IPS DF 19.7 (cell line): Measurements from ENCODE around the gene PCBP3.

Experiments used
- DNase-seq: peaks from one replicate; pipeline ENCODE4 v3.0.0-alpha.2; 2013; ENCODE audit warnings: low read depth, low spot score

PCBP3 gene

DNA sequence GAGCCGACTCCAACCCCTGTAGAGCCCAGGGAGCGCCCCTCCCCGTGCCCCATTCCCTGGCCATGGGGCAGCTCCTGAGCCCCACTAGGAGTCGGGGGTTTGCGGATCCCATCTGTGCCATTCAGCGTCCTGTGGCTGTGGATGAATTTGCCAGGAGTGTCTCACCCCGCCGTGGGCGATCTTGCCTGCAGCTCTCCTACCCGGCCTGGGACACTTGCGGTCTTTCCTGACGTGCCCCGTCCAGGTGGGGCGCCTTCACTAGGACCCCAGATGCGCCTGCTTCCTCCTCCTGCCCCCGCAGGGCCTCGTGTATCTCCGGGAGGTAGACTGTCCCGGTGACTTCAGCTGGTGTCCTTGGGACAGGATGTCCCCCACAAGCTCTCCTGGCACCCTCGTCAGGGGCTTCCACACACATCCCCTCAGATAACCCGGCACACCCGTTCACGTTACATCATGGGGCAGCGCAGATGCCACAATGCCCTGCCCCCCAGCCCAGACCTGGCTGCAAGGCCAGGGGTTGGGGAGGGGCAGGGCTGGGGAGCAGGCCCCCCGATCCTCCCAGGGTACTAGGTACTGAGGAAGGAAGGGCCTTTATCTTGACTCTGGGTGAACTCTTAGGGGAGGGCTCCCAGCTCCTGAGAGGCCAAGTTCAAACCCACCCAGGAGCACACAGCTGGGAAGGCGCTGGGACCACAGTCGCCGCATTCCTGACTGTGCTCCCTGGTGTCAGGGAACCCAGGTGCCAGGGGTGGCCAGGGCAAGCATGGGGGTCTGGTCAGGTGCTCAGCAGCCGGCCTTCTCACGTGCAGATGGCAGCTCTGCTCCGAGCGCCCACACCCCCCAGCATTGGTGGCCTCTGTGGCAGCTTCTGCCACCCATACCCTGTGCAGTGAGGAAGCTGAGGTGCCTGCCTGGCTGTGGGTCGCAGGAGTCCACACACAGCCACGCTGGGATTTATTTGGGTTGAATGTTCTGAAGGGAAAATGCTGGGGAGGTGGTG, 284.6 kb downstream of the PCBP3 start:
- no peak for DNase-seq

DNA sequence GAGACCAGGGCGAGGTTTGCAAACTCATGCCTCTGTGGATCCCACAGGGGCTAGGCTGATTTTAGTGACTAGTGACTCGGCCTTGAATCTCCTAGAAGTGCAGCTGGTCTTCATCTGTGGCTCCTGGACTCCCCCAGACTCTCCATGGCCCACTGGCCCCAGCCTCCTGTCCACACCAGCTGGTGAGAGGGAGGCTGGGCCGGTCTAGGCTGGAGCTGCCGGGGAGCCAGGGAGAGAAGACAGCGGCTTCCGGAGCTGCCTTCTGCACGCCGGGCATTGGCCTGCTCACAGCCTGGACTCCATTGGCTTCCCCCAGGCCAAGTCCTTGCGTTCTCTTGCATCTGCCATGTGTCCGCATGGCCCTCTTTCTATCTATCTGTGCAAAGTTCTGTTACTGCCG, 285.9 kb downstream of the PCBP3 start:
- DNase-seq: no peak

DNA sequence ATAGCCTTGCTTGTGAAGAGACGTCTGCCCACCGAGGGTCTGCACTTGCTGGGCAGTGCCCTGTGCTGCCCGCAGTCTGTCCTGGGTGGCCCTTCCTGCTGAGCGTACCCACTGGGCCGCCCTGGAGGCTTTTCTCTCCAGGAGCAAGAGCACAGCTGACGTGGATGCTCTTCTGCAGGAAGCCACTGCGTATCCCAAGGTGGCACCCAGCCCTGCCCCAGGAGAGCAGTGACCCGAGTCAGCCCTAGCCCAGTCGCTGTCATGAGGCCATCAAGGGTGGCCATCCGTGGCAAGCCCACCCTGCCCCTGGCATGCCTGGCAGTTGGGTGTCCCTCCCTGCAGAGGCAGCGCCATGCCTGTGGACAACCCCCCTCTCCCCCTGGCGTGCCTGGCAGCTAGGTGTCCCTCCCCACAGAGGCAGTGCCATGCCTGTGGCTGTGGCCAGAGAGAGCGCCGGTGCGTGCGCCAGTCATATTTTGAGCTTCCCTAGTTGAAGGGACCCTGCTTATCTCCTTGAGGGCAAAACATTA, 286.8 kb downstream of the PCBP3 start:
- no peak for DNase-seq

GRCh38 chr21:45930792-45931191, 287.3 kb downstream of the PCBP3 start:
- DNase-seq: no peak

GRCh38 chr21:45931397-45931969, 288.0 kb downstream of the PCBP3 start:
- DNase-seq: no peak

GRCh38 chr21:45932922-45933502, 289.5 kb downstream of the PCBP3 start:
- DNase-seq: no peak

- DNase-seq: no peak
These were observed 290.6 kb downstream of the PCBP3 start for GRCh38 chr21:45934085-45934484.

- DNase-seq: no peak
These were observed 291.0 kb downstream of the PCBP3 start for GRCh38 chr21:45934554-45934953.

GRCh38 chr21:45935628-45936027, 292.1 kb downstream of the PCBP3 start:
- DNase-seq: peak; percentile 50

GRCh38 chr21:45937721-45938452, 294.4 kb downstream of the PCBP3 start:
- DNase-seq: no peak

GRCh38 chr21:45938453-45938755, 294.9 kb downstream of the PCBP3 start:
- no peak for DNase-seq

DNA sequence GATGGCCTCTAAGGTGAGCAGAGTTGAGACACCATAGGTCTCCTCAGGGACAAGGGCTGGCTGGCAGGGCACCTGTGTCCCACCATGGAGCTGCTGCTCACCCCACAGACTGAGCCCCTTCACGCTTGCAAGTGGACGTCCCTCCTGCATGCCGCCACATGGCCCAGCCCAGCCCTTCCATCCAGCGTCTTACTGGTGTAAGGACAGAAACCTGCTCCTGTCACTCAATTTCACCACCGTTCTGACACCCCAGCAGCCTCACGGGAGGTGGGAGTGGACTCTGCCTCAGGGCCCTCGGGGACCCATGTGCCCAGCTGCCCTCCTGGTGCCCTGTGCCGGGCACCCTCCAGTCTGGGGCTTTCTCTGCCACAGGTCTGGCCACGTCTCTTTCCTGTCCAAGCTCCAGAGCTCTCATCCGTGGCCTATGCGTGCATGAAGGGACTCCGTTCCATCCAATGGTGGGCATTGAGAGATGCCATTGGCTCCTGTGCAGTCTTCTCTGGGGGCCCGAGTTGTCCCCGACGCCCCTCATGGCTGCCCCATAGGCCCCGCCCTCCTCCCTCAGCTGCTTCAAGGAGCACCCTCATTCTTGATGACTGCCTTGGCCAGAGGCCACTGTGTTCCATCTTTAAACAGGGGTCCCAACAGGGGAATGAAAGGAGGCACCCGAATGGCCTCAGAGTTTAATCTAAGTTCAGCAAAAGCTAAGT, 295.4 kb downstream of the PCBP3 start:
- no peak for DNase-seq

GRCh38 chr21:45939521-45940045, 296.1 kb downstream of the PCBP3 start:
- no peak for DNase-seq

DNA sequence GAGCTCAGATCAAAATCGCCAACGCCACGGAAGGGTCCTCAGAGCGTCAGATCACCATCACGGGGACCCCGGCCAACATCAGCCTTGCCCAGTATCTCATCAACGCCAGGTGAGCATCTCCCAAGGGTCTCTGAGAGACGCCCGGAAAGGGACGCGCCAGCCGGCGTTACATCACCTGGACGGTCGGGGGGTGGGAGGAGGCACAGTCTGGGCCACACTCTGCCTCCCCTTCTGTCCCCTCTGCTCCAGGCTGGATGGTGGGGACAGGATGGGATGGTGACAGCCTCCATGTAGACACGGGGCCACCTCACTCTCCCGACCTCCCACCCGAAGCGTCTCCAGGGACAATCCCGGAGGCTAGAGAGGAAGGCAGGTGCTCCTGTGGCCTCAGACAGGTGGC, 296.6 kb downstream of the PCBP3 start:
- DNase-seq: no peak

DNA sequence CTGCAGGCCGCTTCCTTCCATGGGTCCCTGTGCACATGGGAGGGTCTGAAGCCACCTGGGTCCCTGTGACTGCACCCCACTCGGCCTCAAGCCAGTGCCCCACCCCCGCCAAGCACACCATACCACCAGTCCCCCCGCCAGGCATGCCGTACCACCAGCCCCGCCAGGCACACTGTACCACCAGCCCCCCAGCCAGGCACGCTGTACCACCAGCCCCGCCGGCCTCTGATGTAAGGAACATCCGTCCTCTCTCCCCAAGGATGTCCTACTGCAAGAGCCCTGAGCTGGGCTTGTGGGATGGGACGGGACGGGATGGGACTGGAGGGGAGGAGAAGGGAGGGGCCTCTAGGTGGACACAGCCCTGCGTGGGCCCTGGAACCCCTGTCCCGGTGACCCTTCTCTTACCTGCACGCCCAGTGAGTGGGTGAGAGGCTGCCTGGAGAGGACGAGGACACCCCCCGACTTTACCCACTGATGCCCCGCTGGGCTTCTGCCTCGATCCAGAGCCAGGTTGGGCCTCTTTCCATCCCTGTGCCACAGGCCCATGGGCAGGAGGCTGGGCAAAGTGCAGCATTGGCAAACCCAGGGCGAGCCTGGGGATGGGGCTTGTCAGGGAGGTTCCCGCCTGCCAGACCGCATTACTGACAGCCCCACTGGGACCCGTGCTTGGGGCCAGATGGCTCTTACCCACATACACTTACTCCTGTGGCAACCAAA, 297.3 kb downstream of the PCBP3 start:
- no peak for DNase-seq

- no peak for DNase-seq
These were observed 297.8 kb downstream of the PCBP3 start for GRCh38 chr21:45941338-45941710.

GRCh38 chr21:45941717-45942546, 298.4 kb downstream of the PCBP3 start:
- DNase-seq: no peak

DNA sequence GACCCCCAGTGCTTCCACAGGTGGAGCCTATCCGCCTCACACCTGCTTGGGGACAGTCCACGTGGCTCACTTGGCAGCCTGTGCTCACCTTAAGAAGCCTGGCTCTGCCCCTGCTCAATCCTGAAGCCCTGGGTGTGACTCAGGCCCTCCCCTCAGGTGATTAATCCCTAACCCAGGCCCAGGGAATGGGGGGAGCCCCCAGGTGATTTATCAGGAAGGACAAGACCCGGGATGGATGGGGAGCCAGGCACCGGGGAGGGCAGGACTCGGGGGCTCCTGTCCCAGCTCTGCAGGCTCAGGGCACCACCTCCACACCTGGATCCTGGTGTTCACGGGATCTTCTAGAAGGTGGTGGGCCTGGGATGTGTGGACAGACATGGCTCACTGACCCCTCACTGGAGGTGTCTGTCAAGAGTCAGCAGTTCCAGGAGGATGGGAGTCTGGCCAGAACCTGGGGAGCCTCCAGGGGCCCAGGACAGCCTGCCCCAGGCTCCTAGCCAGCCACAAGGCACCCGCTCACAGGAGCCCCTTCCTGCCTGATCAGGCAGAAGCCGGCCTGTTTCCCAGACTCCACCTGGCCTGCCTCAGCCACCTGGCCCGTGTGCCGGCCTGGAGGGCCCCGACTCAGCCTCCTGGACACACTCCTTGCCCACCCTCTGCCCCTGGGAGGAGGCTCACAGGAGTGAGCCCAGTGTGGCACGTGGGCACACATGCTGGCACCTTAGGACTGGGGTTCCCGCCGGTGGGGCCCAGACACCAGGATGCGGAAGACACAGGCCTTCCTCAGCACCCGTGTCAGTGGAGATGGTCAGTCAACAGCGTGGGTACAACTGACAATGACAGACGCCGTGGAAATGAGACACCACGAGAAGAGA, 299.5 kb downstream of the PCBP3 start:
- no peak for DNase-seq
